ENCODE data around the gene SH2D5.

GRCh38 chr1:20703124-20703756, 29.3 kb downstream of the SH2D5 start:
- no peak for TF ChIP-seq POLR2A (IDR thresholded peaks at IDR 0.05; ENCODE audit: low read depth, low read length)
- no peak for TF ChIP-seq CTCF (IDR thresholded peaks at IDR 0.05; ENCODE audit: extremely low read depth in 1 of 2, insufficient read depth in 1 of 2, low read depth in 1 of 2, low read length in 2 of 2)
- no peak for TF ChIP-seq POLR2AphosphoS5 (IDR thresholded peaks at IDR 0.05; ENCODE audit: insufficient read depth, low read depth, low read length)
- TF ChIP-seq EZH2 (IDR thresholded peaks at IDR 0.05; ENCODE audit: borderline replicate concordance, low read depth, low read length, severe bottlenecking), result no peak
- no peak for TF ChIP-seq MAX (IDR thresholded peaks at IDR 0.05; ENCODE audit: insufficient read depth, insufficient read length)
- no peak for TF ChIP-seq FOS (IDR thresholded peaks at IDR 0.05; ENCODE audit: borderline replicate concordance, insufficient read depth, low read length)
- no peak for TF ChIP-seq GATA2 (IDR thresholded peaks at IDR 0.05; ENCODE audit: insufficient read depth, insufficient read length, low read depth, low read length)
- no peak for TF ChIP-seq MYC (IDR thresholded peaks at IDR 0.05; ENCODE audit: low read depth, low read length)

Measured in endothelial cell of umbilical vein (primary cell).